NK-92 (cell line): ENCODE data around the gene PTAR1.
"Not testable (repeated sequence)": the region's sequence is repeated elsewhere in the genome, so short reads cannot be mapped to it uniquely, and the experiment has no call there.

Experiments
- DNase-seq: peaks from one replicate; lab custom pipeline; 2025; ENCODE audit not compliant: unreplicated experiment; lab: John Stamatoyannopoulos, UW

PTAR1 gene

GRCh38 chr9:69759421-69760277 lies at the start of gene PTAR1:
TSS of gene PTAR1 (minus strand) at chr9:69760011. CDS start at chr9:69759938, 73 bp downstream.
- peak; percentile 21 for DNase-seq

- no peak for DNase-seq
These were observed 49.6 kb upstream of the PTAR1 start for GRCh38 chr9:69809304-69809863.

- no peak for DNase-seq
These were observed 46.8 kb upstream of the PTAR1 start for GRCh38 chr9:69806627-69807026.

DNA sequence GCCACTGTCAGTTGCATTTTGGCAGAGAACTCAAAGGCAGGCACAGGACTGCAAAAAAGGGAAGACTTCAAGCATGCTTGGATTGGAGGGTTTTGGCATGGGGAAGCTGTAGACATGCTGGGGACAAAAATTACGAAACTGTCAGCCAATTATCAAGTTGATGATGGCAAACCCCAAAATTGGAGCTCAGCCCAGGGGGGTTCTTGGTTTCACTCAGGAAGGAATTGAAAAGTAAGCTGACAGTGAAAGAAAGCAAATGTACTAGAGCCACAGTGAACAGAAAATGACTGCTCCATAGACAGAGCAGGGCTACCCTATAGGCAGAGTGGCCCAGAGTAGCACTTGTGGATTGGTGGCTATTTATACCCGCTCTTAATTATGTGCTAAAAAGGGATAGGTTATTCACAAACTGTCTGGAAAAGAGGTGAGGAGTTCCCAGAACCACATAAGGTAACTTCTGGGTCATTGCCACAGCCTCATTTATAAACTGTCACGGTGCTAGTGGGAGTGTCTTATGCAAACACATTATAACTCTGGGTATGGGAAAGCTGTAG lies 46.2 kb upstream of the PTAR1 start:
- DNase-seq: no peak

DNA sequence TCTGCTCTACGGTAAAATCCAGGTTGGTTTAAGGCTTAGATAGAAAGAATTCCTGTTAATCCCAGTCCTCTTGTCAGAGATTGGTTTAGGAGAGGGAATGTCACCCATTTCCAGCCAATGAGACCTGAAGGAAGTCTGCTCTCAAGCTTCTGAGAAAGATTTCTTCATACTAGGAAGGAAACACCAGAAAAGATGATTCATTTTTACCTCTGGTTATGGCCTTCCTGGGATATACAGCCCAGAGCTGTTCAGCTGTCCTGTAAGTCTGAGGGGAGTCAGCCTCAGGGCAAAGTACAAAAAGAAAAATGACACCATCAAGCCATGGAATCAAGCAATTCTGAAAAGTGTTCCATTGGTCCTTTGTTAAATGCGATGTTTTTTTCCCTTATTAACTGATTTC lies 42.2 kb upstream of the PTAR1 start:
- no peak for DNase-seq

DNA sequence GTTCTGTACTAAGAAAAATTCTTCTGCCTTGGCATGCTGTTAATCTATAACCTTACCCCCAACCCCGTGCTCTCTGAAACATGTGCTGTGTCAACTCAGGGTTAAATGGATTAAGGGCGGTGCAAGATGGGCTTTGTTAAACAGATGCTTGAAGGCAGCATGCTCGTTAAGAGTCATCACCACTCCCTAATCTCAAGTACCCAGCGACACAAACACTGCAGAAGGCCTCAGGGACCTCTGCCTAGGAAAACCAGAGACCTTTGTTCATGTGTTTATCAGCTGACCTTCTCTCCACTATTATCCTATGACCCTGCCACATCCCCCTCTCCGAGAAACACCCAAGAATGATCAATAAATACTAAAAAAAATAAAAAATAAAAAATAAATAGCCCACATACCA lies 40.2 kb upstream of the PTAR1 start:
- DNase-seq: not testable (repeated sequence)

- not testable (repeated sequence) for DNase-seq
These were observed 39.7 kb upstream of the PTAR1 start for GRCh38 chr9:69799521-69799920.

DNA sequence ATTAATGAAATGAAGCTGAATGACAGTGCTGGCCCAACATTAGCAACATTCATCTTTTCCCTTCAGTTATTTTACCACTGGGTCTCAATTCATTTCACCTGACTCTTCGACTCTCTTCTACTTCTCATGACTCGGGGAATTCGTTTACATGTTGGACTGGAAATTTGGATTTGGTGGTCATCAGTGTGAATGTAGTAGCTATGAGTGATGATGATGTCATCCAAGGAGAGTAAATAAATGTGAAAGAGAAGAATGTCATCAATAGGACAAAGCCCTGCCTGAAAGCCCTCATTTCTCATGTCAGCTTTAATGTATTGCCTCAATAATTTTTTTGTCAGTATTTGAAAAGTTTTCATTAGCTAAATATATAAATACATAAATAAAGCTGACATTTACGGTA lies 38.9 kb upstream of the PTAR1 start:
- no peak for DNase-seq

DNA sequence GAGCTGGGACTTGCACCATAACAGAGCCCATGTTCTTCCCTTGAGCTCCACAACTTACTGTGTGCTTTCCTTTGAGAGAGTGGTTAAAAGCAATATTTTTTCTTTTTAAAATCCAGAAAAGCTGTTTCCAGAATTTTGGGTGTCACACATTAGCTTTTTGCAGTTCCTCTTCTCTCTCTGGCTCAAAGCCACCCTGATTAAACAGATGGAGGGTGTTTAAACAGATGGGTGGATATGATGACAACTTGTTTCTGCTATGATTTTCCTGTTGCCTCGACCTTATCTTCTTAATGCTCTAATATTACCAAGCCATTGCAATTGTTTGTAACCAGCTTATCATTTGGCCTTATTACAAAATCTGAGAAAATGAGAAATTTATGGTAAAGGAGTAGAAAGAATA lies 37.9 kb upstream of the PTAR1 start:
- no peak for DNase-seq

DNA sequence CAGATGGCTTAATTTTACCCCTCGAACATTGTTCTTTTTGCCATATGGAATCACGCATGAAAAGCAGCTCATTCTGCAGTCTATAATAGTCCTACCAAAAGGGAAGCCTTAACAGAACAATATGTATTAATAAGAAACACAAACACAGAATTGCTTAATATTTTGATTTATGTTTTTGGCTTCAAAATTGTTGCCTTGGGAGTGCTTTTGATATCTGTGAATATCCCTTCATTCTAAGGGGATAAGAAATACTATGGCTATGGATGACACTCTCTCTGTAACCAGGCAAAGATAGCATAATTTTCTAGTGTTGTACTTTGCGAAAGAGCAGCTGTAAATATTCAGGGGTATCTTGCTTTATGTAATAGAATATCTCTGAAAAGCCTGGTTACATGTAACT lies 34.5 kb upstream of the PTAR1 start:
- DNase-seq: no peak

DNA sequence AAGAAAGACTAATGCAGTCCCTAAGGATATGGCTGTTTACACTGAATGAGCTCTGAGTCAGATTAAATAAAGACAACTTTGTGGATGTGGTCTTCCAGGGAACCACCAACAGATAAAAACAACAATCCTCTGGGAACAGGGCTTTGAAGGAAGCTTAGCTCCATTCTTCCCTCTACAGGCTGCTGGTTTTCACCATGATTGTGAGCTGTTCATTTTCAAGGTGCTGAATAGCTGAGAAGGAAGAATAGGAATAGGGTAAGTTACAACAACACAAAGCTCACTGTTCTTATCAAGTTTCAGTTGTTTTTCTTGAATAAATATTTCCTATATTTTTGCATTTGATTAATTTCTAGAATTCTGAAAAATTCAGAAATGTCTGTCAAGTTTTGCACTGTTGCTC lies 25.9 kb upstream of the PTAR1 start:
- no peak for DNase-seq

GRCh38 chr9:69773258-69773657 lies 13.4 kb upstream of the PTAR1 start:
- DNase-seq: no peak

- DNase-seq: no peak
These were observed 12.1 kb upstream of the PTAR1 start for GRCh38 chr9:69771775-69772418.

DNA sequence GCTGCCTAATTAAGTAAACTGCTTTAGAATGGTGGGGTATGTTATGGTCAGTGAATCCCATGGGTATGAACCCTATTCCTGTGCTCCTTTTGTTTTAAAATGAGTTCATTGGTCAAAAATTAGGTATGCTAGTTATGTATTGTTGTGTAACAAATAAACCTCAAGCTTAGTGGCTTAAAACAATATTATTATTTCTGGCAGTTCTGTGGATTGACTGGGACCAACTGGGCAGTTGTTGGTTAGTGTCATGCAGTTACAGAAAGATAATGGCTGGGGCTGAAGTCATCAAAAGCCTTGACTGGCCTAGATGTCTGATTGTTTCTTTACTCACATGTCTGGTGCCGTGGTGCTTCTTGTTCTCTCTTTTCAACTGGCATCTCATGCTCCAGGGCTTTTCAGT lies 8.9 kb upstream of the PTAR1 start:
- DNase-seq: no peak

- no peak for DNase-seq
These were observed 8.3 kb upstream of the PTAR1 start for GRCh38 chr9:69768101-69768500.

DNA sequence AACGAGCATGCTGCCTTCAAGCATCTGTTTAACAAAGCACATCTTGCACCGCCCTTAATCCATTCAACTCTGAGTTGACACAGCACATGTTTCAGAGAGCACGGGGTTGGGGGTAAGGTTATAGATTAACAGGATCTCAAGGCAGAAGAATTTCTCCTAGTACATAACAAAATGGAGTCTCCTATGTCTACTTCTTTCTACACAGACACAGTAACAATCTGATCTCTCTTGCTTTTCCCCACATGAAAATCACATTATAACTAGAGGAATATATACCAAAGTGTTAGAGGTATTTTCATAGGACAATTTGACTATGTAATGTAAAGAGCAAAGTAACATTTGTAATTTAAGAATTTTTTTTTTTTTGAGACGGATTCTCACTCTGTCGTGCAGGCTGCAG lies 4.1 kb upstream of the PTAR1 start:
- not testable (repeated sequence) for DNase-seq

GRCh38 chr9:69762527-69762926 lies 2.7 kb upstream of the PTAR1 start:
- no peak for DNase-seq

GRCh38 chr9:69760278-69760610 lies 433 bp upstream of the PTAR1 start:
- DNase-seq: no peak

DNA sequence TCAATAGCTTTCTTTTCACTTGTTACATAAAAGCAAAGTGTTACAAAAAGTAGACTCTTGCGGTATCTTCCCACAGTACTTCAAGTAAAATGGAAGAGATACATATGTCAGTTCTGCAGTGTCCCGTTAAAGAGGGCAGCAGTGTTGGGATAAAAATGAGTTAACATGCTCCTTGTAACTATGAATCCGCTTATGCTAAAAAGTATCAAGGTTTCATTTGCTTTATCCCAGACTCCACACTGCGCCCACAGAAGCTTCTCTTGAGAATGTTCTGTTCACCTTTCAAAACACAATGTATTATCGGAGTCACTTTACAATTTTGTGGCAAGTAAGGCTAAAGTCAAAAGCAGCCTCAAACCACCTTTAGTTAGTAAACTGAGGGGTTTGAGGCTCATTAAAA lies 790 bp downstream of the PTAR1 start:
- DNase-seq: no peak

DNA sequence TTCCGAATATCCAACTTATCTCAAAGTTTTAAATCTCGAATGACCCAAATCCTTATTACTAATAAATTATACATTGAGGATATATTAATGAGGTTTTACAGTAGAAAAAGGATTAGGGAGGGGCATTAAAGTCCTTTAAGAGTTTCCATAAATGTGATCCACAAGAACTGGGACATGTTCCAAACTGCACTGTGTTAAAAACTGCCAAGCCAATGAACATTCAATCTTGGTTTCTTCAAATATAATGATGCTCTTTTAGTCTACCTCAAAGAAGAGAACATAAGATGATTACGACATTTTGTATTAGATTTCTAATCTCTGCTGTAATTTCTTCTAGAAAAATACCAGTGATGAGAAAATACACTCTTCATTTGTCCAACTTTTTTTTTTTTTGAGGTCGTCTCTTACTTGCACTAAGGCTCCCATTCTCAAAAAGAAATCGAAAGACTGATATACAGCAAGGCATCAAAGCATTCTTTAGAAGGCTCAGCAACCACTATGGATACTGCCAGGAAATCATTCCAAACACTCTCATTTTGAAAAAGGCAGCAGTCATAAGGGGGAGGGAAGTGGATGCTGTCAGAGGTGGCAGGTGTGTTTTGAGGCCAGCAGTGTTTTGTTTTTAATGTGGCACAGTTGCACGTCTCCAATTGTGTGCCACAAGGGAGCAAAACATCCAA lies 1.7 kb downstream of the PTAR1 start:
- DNase-seq: no peak

DNA sequence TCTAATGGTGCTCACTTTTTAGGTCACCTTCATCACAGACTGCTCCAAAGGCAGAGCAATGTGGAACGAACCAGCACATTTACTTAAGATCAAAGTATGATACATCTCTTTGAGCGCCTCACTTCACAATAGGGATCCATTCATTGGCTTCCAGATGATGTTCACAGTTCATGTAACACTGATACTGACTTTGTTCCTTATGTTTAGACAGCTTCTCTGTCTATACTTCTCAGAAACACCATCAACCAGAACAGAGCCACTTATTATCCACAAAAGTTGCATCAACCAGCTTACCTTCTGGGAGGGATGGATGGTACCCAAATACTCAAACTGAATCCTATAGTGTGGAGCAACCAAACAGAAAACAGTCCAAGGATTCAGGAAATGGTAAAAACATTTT lies 4.6 kb downstream of the PTAR1 start:
- no peak for DNase-seq

- DNase-seq: no peak
These were observed 6.0 kb downstream of the PTAR1 start for GRCh38 chr9:69753830-69754229.
